Inflammatory macrophage treated with lipopolysaccharide for 4 hours (primary cell): ENCODE results near the gene OAS2.

ENCODE experiments used
- DNase-seq: peaks from one replicate; pipeline ENCODE4 v3.0.0-alpha.2; 2020

The OAS2 gene

DNA sequence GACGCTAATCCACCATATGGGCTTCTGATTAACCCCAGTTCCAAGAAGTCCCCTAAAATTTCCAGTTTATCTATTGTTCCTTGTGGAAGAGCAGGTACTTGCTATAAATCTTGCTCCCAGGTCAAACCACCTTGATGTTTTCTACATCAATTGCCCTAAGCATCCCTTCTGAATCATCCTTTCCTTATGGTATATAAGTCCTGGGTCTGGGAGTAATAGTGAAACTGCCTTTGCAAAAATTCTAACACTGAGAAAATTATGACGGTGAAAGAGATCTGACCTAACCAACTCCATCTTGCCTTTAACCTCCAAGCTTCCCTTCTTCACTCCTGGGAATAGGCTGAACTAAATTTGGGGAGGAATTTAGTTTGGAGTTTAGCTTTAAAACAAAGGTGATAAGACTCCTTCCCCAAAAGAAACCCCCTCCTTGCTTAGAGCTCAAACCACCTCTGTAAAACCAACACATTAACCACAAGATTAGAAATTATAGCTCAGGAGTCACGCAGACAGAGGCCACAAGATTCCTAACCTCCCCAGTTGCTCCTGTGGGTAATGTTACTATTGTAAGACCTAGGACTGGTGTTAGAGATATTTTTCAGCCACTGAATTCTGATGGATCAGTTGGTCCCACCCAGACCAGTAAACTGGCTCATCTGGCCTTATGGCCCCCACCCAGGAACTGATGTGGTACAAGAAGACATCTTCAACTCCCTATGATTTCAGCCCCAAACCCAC, 44.4 kb downstream of the OAS2 start:
- DNase-seq: no peak

DNA sequence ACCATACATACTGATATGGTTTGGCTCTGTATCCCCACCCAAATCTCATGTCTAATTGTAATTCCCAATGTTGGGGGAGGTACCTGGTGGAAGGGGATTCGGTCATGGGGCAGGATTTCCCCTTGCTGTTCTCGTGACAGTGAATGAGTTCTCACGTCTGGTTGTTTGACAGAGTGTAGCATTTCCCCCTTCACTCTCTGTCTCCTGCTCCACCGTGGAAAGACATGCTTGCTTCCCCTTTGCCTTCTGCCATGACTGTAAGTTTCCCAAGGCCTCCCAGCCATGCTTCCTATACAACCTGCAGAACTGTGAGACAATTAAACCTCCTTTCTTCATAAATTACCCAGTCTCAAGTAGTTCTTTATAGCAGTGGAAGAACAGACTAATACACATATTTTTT, 49.4 kb downstream of the OAS2 start:
- peak; percentile 43 for DNase-seq

DNA sequence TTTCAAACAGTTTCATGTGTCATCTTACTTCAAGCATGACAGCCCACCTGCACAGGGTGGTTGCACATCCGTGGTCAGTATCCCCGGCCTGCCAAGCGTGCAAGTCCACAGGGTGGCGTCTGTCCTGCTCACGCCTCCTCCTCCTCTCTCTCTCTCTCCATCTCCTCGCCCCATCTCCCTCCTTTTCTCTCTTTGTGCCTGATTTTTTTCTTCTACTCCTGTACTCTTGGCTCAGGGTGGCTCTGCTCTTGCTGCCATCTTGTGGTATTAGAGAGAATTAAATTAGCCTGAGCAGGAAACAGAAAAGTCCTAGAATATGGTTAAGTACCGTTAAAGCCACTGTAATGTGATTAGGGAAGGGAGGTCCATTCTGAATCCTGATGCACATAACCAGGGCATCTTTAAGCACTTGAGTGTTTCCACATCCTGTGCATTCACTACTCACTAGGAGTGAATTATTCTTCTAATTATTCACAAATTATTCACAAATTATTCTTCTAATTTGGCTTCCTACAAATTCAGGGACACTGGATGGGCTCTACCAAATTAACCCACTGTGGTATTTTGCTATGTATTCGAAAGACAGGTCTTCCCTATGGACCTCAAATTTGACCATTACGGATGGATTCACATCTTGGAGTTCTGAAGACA, 52.7 kb downstream of the OAS2 start:
- peak; percentile 55 for DNase-seq

DNA sequence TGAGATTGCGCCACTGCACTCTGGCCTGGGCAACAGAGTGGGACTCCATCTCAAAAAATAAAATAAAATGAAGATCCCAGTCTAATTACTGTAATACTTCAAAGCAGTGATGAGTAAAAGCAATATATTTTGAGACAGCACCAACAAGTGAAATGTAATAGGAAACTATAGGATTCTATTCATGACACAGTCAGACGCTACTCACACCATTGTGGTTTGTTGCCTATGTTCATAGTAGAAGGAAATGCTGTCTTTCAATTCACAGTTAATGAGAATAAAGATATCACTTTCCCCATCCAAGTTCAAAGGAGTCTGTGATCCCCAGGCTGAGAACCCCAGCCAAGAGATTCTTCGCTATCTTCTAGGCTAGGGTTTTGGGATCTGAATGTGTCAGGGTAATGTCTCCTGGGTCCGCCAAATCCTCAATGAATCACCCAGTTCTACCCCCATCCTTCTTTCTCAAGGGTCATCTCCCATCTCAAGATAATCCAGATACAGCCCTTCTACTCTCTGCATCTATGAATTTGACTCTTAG, 61.7 kb downstream of the OAS2 start:
- peak; percentile 49 for DNase-seq

DNA sequence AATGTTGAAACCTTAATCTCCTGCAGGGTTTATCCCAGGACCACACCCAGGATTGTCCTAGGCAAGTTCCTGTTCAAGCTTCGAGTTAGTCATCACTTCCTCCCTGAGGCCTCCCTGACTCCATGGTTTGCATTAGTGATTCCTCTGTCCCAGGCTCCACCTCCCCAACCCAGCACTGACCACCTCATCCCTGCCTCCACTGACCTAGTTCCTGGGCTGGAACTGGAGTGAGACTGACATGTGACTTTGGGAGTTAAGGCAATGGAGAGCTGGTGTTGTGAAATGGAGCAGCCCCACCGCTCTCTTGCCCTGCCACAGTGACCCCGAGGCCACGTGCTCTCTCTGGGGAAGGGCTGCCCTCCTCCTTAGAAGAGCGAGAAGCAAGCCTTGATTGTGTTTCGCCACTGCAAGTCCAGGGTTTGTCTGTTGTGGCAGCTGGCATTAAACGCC, 62.4 kb downstream of the OAS2 start:
- DNase-seq: peak; percentile 97

DNA sequence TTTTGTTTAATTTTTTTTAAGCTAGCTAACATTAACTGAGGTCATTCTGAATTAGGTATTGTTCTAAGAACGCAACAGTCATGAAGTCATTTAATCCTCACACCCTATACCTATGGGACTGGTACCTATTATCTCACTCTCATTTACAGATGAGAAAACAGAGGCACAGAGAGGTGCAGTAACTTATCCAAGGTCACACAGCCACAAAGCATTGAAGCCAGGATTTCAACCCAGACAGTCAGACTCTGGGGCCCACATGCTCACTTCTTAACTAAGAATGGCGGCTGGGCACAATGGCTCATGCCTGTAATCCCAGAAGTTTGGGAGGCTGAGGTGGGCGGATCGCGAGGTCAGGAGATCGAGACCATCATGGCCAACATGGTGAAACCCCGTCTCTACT, 63.2 kb downstream of the OAS2 start:
- DNase-seq: no peak

DNA sequence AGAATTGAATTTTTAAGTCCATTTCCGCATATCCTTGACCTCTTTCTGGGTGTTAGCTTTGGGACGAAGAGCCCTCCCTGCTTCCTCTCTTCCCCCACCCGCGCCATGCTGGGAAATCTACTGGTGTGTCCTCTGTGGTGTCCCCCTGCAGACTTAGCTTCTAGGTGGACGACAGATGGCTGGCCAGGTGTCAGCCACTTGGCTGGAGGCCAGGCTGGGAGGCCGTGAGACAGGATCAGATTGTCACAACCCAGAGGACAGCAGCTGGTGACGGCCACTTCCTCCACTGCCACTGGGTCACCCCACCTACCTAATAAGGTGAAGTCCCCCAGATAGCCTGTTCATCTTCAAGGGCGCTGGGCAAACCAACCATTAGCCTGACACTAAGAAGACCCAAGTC, 64.9 kb downstream of the OAS2 start:
- DNase-seq: no peak

DNA sequence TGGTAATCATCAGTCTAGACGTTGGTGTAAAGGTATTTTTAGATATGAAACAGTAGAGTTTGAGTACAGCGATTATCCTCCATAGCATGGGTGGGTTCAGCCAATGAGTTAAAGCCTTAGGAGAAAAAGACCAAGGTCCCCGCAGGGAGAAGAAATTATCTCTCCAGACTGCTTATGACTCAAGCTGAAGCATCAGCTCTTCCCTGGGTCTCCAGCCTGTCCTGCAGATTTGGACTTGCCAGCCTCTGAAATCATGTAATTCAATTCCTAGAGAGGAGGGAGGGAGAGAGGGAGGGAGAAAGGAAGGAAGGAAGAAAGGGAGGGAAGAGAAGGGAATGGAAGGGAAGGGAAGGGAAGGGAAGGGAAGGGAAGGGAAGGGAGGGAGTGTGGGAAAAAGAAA, 66.2 kb downstream of the OAS2 start:
- DNase-seq: no peak

DNA sequence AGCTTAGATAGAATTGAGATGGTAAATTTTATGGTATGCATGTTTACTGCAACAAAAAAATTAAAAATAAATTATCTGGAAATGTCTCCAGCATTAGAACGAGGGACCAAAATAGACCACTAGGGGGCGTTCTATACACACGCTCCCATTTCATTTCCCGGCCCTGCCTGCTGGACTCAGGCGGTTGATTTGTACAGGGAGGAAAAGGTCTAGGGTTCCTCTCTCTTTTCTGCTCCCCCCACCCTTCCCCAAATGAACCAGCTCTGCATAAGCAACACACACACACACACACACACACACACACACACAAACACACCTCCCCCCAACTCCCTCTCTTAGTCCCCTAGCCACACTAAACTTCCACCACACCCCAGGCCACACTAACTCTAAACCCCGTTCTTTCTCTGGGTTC, 70.4 kb downstream of the OAS2 start:
- DNase-seq: peak; percentile 65

DNA sequence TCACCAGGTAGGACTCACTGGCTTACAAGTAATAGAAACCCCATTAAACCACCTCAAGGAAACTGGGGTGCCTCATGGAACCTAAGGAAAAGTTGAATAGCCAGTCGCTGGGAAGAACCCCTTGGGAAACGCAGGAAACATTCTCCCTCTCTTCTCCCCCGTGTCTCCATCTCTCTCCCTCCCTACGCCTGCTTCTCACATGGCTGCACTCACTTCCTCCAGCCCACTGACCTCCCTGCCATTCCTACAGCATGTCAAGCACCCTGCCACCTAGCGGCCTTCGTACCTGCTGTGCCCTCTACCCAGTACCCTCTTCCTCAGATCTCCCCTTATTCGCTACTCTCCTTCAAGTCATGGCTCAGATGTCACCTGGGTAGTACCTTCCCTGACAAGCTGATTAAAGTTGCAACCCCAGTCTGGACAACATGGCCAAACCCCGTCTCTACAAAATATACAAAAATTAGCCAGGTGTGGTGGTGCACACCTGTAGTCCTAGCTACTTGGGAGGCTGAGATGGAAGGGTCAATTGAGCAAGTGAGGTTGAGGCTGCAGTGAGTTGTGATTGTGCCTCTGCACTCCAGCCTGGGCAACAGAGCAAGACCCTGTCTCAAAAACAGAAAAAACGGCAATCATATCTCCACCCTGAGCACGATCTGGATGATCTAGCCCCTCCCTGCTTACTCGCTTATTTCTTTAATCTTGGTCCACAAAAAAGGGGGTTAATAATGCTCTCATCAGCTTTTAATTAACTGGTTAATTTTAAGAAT, 71.8 kb downstream of the OAS2 start:
- no peak for DNase-seq

DNA sequence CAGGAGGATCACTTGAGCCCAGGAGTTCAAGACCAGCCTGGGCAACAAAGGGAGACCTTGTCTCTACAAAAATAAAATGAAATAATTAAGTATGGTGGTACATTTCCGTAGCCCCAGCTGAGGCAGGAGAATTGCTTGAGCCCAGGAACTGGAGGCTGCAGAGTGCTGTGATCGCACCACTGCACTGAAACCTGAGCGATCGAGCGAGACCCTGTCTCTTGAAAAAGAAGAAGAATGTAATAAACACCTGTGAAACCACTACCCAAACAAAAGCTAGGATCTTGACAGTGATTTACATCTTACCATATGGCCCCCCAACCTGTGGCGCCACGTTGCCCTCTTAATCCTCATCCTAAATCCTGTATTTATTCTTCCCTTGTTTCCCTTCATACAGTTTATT, 72.5 kb downstream of the OAS2 start:
- no peak for DNase-seq

DNA sequence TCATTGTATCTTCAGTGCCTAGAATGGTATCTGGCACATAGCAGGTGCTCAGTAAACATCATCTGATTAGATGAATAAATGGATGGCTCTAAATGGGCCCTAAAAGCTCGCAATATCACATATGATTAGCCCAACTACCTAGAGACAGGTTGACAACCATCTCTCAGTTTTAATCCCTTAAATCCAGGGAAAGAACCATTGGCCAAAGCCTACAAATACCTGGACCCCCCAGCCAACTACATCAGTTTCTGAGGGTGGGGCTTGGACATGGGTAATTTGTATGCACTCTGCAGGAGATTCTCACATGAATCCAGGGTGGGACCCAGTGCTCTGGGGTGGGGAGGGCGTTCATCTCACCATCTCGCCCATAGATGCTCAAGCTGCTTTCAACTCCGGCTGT, 73.4 kb downstream of the OAS2 start:
- DNase-seq: no peak

DNA sequence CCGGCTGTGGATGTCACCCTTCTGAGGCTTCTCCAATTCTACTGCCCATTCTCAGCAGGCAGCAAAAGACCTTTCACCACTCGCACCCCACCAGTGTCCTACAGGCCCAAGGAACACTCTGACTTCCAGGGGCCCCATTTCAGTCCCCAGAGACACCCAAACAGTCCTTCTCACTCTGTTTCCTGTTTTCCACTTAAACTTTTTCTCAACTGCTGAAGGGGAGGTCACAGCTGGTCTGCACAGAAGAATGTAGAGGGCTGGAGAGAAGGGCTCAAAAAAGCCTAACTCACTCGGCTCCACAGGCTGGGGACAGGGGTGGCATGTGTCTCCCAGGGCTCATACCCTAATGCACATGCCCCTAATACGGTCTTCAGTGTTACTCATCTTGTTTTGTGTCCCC, 74.0 kb downstream of the OAS2 start:
- DNase-seq: no peak

DNA sequence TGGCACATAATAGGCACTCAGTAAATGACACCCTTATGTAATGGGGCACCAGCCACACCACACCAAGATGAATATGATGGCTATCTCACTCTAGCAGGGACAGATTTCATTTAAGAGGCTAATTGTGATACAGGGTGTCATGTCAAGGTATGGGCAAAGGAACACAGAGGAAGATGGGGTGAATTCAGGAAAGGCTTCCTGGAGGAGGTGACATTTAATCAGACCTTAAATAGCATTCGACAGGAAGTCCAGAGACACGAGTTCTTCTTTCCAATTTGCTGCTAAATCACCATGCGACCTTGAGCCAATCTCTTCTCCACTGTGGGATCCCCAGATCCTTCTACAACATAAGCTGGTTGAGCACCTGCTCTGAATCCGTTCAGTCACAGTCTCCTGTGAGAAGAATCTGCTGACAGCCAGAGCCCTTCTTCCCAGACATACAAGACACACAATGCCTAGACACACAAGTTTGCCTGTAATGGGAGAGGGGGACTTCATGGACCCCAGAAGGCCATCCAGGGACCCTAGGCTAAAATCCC, 76.7 kb downstream of the OAS2 start:
- no peak for DNase-seq

DNA sequence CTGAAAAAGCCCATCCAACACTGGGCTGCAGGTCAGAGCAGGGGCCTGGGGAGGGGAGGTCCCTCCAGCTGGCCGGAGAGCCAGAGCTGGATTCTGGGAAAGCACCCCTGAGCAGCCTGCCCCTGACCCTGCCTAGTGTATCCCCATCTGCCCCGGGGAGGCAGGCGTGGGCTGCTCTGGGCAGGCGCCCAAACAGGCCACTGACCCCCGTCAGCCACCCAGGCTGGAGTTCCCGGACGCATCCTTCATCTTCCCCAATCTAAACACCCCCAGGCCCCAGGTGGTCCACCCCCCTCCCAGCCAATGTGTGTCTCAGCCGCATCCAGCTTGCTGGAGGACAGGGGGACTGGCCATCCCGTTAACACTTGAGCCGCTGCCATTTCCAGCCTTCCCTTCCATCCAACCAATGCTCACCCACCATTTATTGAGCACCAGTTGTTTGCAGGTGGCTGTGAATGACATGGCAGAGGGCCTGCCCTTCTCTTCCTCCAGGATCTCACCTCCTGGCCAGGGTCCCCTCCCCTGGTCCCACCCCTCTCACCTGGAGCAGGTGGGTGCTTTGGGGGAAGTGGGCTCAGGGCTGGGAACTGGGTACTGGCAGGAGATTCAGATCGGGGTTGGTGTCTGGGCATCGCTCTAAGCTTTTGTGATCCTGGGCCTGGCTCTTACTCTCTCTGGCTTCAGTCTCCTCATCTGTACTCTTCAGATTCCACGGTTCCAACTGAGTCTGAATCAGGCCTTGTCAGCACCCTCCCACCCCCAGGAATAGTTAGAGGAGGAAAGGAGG, 77.5 kb downstream of the OAS2 start:
- no peak for DNase-seq

DNA sequence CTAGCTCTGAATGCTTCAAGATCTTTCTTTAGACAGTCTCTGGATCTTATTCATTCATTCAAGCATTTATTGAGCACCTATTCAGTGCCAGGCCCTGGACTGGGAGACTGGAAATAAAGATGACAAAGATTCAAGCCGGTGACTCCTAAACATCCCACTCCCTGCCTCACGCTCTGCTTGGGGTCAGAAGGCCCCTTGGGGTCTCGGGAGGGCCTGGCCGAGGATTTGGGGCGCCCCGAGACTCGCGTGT, 78.0 kb downstream of the OAS2 start:
- no peak for DNase-seq

DNA sequence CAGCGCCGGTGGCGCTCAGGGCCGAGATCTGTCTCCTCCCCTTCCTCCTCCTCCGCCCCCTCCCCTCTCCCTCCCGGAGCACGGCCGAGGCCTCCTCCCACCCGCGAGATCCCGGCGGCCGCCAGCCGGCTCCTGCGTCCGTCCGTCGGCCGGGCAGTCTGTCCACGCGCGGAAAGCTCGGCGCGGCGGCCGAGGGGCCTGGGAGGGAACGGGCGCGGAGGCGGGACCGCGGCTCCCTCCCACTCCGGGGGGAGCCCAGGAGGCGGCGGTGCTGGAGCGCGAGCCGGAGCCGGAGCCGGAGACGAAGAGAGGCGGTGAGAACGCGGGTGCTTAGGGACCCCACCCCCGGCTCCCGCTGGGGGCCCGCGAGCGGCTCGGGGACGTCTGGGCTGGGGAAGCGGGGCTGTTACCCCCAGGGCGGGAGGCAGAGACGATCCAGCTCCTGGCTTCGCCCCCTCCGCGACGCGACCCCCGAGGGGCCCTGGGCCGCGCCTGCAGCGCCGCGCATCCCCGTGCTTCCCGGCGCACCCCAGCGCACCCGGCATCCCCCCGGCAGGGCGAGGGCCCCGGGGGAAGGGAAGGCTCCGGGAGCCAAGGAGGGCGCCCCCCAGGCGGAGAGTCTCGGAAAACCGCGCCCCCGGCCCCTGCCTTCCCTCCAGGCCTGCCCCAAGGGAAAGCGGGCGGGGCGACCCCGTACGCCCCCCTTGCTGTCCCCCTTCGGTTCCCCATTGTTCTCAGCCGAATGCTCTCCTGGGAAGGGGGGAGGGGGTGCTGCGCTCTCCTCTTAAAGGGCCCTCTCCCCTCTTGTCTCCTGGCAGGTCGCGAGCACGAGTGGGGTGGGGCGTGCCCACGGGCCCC, 78.5 kb downstream of the OAS2 start, which contains the start of gene DTX1:
TSS of gene DTX1 (plus strand) at position 100 of the 858 bp plus-strand sequence. CDS start 1,463 bp downstream, outside the sequence.
- DNase-seq: no peak

DNA sequence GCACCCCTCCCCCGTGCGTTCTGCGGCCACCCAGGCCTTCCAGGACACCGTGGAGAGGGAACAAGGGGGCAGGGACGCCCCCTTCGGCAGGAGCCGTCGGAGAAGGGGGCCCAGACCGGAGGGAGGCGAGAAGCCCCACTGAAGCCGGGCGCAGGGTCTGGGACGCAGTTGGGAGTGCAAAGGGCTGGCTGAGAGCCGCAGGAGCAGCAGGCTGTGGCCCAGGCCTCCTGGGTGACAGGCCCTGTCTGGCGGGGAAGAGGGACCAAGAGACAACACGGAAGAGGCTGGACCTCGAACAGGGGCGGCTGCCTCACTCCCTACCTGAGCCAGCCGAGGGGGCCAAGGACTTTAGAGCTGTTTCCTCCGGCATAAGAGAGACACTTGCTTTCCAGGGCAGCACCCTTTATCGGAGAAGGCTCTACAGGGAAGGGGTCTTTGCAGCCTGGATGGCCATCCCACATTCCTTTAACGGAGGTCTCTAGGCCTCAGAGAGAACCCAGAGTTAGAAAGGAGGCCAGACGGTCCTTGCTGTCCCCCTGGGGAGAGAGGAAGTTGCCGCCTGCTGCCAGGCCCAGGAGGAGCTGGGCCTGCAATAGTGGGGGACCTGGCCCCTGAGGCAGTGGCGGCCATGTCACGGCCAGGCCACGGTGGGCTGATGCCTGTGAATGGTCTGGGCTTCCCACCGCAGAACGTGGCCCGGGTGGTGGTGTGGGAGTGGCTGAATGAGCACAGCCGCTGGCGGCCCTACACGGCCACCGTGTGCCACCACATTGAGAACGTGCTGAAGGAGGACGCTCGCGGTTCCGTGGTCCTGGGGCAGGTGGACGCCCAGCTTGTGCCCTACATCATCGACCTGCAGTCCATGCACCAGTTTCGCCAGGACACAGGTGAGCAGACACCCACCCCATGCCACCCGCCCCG, 79.5 kb downstream of the OAS2 start:
- no peak for DNase-seq

DNA sequence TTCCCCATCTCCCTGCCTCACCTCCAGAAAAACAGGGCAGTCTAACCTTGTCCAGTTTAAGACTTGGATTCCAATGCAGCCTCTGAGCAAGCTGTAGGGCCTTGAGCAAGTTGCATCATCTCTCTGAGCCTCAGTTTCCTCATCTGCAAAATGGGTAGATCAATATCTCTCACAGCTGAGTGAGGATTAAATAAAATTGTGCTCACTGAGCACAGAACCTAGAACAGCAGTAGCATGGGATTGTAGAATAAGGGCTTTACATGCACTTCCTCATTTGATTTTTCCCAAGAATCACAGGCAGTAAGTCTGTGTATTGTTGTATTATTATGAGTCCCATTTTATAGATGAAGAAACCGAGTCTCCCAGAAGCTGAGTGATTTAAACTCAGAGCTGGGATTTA, 80.2 kb downstream of the OAS2 start:
- DNase-seq: no peak

DNA sequence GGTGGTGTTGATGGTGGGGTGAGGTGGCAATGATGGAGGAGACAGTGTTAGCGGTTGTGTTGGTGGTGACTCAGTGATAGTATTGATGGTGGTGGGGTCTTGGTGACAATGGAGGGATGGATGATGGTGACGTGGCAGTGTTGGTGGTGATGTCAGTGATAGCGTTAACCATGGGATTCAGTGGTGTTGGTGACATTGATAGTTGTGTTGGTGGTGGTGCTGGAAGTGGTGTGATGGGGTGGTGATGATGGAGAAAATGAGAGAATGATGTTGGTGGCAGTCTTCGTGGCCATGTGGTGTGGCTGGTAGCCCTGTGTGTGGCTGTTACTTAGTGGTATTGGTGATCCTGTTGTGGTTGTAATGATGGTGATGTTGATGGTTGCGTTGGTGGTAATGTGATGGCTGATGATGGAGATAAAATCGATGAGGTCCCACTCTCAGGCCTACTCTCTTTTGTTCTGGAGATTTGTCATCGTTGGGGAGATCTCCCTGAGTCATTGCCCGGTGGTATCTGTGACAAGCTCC, 80.8 kb downstream of the OAS2 start:
- no peak for DNase-seq
